Measurements from ENCODE around the gene FKBP15. TPM values are rescaled to one million over a fixed set of nuclear protein-coding genes. Genes with fewer than 3 reads are reported as not detected.

The FKBP15 gene
- polyA plus RNA-seq, 1 experiment: 28.5 TPM

GRCh38 chr9:113223963-113224362 lies 2.9 kb upstream of the FKBP15 start:
- ChIA-PET CTCF (interaction anchor here (0.5 to 0.6 kb wide), 2 partner anchors 8 to 733 kb away, joined by 4 to 6 read pairs; no protein-coding TSS in a partner anchor), POLR2A (interaction anchor here (0.7 to 1.1 kb wide), 3 partner anchors 9 to 51 kb away, joined by 4 to 6 read pairs (median 5); partner anchors contain the start of genes CDC26 and PRPF4)
- TF ChIP-seq CTCF (IDR thresholded peaks at IDR 0.05; ENCODE audit: low read depth, low read length): no peak
- no peaks in the 10 kb centered on the region for H3K9me3 ChIP-seq (ENCODE audit: control insufficient read depth, insufficient read depth, low read length)
- peak; percentile 85 for DNase-seq (ENCODE audit: low read depth, low spot score)
- H3K27me3 ChIP-seq (ENCODE audit: control insufficient read depth, insufficient read depth, low read length): no peaks in the 10 kb centered on the region
- no peak overlapping the region for H3K27ac ChIP-seq (ENCODE audit: low read depth, low read length)
- no peak overlapping the region for H3K4me3 ChIP-seq (ENCODE audit: low read depth, low read length)

- CTCF ChIA-PET: interaction anchor here (0.8 to 1.5 kb wide), 2 partner anchors 52 to 179 kb away, joined by 3 to 5 read pairs; no protein-coding TSS in a partner anchor
- DNase-seq (ENCODE audit: low read depth, low spot score): no peak
- Histone ChIP-seq H3K27ac (ENCODE audit: low read depth, low read length) (no peak overlapping the region), H3K27me3 (ENCODE audit: control insufficient read depth, insufficient read depth, low read length) (no peaks in the 10 kb centered on the region), H3K9me3 (ENCODE audit: control insufficient read depth, insufficient read depth, low read length) (no peaks in the 10 kb centered on the region), H3K4me3 (ENCODE audit: low read depth, low read length) (peak overlapping the region; percentile 87)
- POLR2A ChIA-PET: interaction anchor here (0.7 to 3.2 kb wide), 3 partner anchors 10 to 371 kb away, joined by 3 to 15 read pairs (median 4); no protein-coding TSS in a partner anchor
- TF ChIP-seq CTCF (IDR thresholded peaks at IDR 0.05; ENCODE audit: low read depth, low read length): no peak
These were observed 1.4 kb upstream of the FKBP15 start for GRCh38 chr9:113222482-113222841.

- TF ChIP-seq CTCF (IDR thresholded peaks at IDR 0.05; ENCODE audit: low read depth, low read length): no peak
- no peaks in the 10 kb centered on the region for H3K27me3 ChIP-seq (ENCODE audit: control insufficient read depth, insufficient read depth, low read length)
- H3K9me3 ChIP-seq (ENCODE audit: control insufficient read depth, insufficient read depth, low read length): no peaks in the 10 kb centered on the region
- ChIA-PET CTCF (interaction anchor here (0.8 to 1.5 kb wide), 2 partner anchors 53 to 180 kb away, joined by 3 to 5 read pairs; no protein-coding TSS in a partner anchor), POLR2A (interaction anchor here (0.7 to 3.2 kb wide), 9 partner anchors 11 to 372 kb away, joined by 3 to 15 read pairs (median 4); partner anchors contain the start of genes C9orf43, CDC26, POLE3 and PRPF4)
- peak overlapping the region; percentile 87 for H3K4me3 ChIP-seq (ENCODE audit: low read depth, low read length)
- no peak for DNase-seq (ENCODE audit: low read depth, low spot score)
- peak overlapping the region; percentile 39 for H3K27ac ChIP-seq (ENCODE audit: low read depth, low read length)
These were observed 864 bp upstream of the FKBP15 start for GRCh38 chr9:113221800-113222481.

- POLR2A ChIA-PET: interaction anchor here (0.6 to 3.2 kb wide), 7 partner anchors 12 to 600 kb away, joined by 3 to 15 read pairs (median 3); partner anchors contain the start of genes C9orf43, CDC26, POLE3 and PRPF4
- no peak for TF ChIP-seq CTCF (IDR thresholded peaks at IDR 0.05; ENCODE audit: low read depth, low read length)
These were observed 542 bp downstream of the FKBP15 start for GRCh38 chr9:113220467-113221002.

More at GRCh38 chr9:113220467-113221002, 542 bp downstream of the FKBP15 start:
- DNase-seq (ENCODE audit: low read depth, low spot score): no peak
- Histone ChIP-seq H3K4me3 (ENCODE audit: low read depth, low read length) (peak overlapping the region; percentile 91), H3K9me3 (ENCODE audit: control insufficient read depth, insufficient read depth, low read length) (no peaks in the 10 kb centered on the region), H3K27me3 (ENCODE audit: control insufficient read depth, insufficient read depth, low read length) (no peaks in the 10 kb centered on the region), H3K27ac (ENCODE audit: low read depth, low read length) (no peak overlapping the region)
- CTCF ChIA-PET: interaction anchor here (0.6 to 0.9 kb wide), 2 partner anchors 54 to 411 kb away, joined by 3 read pairs; no protein-coding TSS in a partner anchor
